OCI-LY3 (cell line): ENCODE data around the gene FCHSD2.
A peak's percentile ranks its signal among the peaks of the same experiment; 100 is the strongest.

Experiments used
- H2AFZ ChIP-seq: fragments of 200-600, 300-600 bp; shearing (Covaris generic); 2 replicates; pipeline ENCODE4 v1.6.0; 2014; ENCODE audit warnings: antibody characterized with exemption, low read depth, low read length
- H3K27ac ChIP-seq: fragments of 200-600, 300-600 bp; sonication (generic); 2 replicates; pipeline ENCODE4 v1.5.1; 2014; ENCODE audit warnings: mild to moderate bottlenecking, low read length, moderate library complexity, mixed read lengths
- H3K27me3 ChIP-seq: fragments of 200-600, 300-600 bp; sonication (generic); 2 replicates; pipeline ENCODE4 v1.6.1; 2014; ENCODE audit warnings: low read depth, low read length, mixed read lengths
- H3K36me3 ChIP-seq: fragments of 200-600, 300-600 bp; sonication (generic); replicated peaks from 2 replicates; pipeline ENCODE3; 2014; ENCODE audit warnings: low read depth, low read length, mixed read lengths
- H3K4me1 ChIP-seq: fragments of 300-600, 200-600 bp; sonication (generic); 2 replicates; pipeline ENCODE4 v1.6.1; 2014; ENCODE audit warnings: low read length, mixed read lengths
- H3K4me2 ChIP-seq: fragments of 200-600, 300-600 bp; sonication (generic); 2 replicates; pipeline ENCODE4 v1.6.1; 2014; ENCODE audit warnings: low read length, mixed read lengths
- H3K4me3 ChIP-seq: fragments of 300-600, 200-600 bp; sonication (generic); 2 replicates; pipeline ENCODE4 v1.5.1; 2014; ENCODE audit warnings: antibody characterized with exemption, mild to moderate bottlenecking, low read length, moderate library complexity
- H3K79me2 ChIP-seq: fragments of 300-600, 200-600 bp; shearing (Covaris generic); 2 replicates; pipeline ENCODE4 v1.6.1; 2014; ENCODE audit warnings: mild to moderate bottlenecking, low read length, mixed read lengths
- H3K9ac ChIP-seq: fragments of 300-600, 200-600 bp; shearing (Covaris generic); 2 replicates; pipeline ENCODE4 v1.6.0; 2014; ENCODE audit warnings: mild to moderate bottlenecking, low read length, moderate library complexity
- H3K9me3 ChIP-seq: fragments of 200-600, 300-600 bp; shearing (Covaris generic); 2 replicates; pipeline ENCODE4 v1.6.1; 2014; ENCODE audit warnings: low read length, mixed read lengths; ENCODE audit not compliant: insufficient read depth
- H4K20me1 ChIP-seq: fragments of 200-600, 300-600 bp; sonication (generic); 2 replicates; pipeline ENCODE4 v1.6.1; 2016; ENCODE audit warnings: low read length, mixed read lengths; ENCODE audit not compliant: insufficient read depth
- EZH2phosphoT487 ChIP-seq: fragments of 200-600 bp; shearing (Covaris generic); IDR thresholded peaks from 2 replicates; pipeline ENCODE4 v1.6.1; 2018; ENCODE audit warnings: antibody characterized with exemption, mixed run types, low read depth
- TF ChIP-seq, protein P1 (sequence below): fragments of 200-600, 300-600 bp; sonication (generic); IDR thresholded peaks from 2 replicates; pipeline ENCODE4 v1.5.1; 2014; ENCODE audit warnings: antibody characterized with exemption, low read length, low read depth

The FCHSD2 gene

DNA sequence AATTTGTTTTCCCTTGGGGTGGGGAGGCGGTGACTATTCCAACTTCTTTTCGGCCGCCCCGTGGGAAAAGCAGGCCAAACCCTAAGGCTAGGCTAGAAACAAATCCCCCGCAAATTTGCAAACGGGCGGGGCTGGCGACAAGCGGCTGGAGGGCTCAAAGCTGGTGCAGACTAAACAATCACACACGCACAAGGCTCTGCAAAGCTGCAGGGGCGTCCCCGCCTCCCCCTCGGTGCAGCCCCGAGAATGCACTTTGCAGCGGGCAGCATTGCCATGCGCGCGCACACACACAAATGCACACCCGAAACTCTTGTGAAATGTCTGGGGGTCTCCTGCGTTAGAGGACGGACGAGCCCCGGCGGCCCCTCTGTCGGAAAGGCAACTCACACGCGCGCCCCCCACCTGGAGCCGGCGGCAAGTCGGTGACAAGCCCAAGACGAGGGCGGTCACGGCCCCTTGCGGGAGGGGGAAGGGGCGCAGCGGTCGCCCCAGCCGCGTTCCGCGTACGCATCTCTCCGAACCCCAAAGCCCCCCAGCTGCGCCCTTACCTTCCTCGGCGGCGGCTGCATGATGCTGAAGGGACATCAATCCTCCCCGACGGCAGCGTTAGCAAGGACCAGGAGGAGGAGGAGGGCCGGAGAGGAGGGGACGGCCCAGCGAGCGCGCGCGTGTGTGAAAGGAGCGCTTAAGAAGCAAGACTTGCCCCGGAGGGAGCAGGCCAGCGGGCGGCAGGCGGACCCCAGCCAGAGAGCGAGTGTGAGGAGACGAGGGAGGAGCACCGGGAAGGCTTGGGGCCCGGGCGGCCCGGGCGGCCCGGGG lies 600 bp downstream of the FCHSD2 start:
- peaks cover 30% of the 10 kb centered on the region for H4K20me1 ChIP-seq
- peak overlapping the region; percentile 98 for H3K27ac ChIP-seq
- H3K4me1 ChIP-seq: peaks cover 66% of the 10 kb centered on the region
- H3K79me2 ChIP-seq: peaks cover 93% of the 10 kb centered on the region
- H3K9ac ChIP-seq: peak overlapping the region; percentile 97
- peak overlapping the region; percentile 74 for H3K4me2 ChIP-seq
- TF ChIP-seq, protein P1, sequence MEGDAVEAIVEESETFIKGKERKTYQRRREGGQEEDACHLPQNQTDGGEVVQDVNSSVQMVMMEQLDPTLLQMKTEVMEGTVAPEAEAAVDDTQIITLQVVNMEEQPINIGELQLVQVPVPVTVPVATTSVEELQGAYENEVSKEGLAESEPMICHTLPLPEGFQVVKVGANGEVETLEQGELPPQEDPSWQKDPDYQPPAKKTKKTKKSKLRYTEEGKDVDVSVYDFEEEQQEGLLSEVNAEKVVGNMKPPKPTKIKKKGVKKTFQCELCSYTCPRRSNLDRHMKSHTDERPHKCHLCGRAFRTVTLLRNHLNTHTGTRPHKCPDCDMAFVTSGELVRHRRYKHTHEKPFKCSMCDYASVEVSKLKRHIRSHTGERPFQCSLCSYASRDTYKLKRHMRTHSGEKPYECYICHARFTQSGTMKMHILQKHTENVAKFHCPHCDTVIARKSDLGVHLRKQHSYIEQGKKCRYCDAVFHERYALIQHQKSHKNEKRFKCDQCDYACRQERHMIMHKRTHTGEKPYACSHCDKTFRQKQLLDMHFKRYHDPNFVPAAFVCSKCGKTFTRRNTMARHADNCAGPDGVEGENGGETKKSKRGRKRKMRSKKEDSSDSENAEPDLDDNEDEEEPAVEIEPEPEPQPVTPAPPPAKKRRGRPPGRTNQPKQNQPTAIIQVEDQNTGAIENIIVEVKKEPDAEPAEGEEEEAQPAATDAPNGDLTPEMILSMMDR: no peak
- no peak for TF ChIP-seq EZH2phosphoT487
- H3K27me3 ChIP-seq: no peaks in the 10 kb centered on the region
- H3K36me3 ChIP-seq: peaks cover 46% of the 10 kb centered on the region
- H3K4me3 ChIP-seq: peak overlapping the region; percentile 84
- no peaks in the 10 kb centered on the region for H3K9me3 ChIP-seq
- no peak overlapping the region for H2AFZ ChIP-seq

DNA sequence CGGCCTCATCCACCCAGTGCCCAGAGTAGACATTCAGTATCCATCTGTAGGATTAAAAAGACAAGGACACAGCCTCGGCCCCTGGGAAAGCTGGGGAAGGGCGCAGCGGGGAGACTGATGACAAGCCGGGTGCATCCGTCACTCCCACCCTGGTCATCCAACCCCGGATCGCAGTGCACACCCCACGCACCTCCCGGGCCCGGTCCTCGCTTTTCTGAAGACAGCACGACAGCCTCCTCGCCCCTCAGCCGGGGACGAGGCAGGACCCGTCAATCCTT lies 1.1 kb downstream of the FCHSD2 start:
- H3K4me3 ChIP-seq: peak overlapping the region; percentile 84
- TF ChIP-seq, protein P1: no peak
- no peak for TF ChIP-seq EZH2phosphoT487
- H3K27ac ChIP-seq: peak overlapping the region; percentile 98

DNA sequence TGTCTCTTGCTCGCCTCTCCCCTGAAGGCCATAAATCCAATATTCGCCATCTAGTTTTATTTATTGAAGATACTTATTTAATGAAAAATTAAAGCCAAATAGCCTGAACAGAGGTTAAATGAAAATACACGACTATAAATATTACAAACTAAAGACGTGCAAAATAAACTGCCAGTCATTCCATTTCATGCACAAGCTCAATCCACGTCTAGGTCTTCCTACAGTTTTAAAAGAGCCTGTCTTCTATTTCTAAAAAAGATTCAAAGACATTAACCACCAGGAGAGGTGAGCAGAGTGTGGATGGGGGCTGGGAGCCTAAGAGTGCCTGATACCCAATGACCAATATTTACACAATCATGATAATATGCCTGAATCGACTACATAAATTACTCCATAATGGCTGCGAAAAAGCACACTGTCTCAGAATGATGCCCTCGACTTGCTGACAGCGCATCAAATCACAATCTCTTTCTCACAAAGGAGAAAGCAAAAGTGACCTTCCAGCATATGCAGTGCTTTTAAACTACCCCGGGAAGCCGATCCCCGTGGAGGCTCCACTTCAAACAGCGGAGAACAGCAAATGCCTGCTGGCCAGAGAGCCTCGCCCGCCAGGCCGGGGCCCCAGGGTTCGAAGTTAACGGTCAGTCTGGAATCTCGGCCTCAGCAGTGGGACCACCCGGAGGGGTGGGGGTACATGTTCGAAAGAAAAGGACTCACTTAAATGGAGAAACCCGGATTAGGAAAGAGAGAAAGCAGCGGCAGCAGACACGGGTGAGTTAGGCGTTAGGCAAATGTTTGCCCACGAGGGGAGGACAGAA lies 1.7 kb downstream of the FCHSD2 start:
- Histone ChIP-seq H3K4me2 (peak overlapping the region; percentile 74), H3K4me3 (peak overlapping the region; percentile 84), H3K4me1 (peaks cover 65% of the 10 kb centered on the region), H3K27me3 (no peaks in the 10 kb centered on the region), H4K20me1 (peaks cover 40% of the 10 kb centered on the region), H3K79me2 (peaks cover 93% of the 10 kb centered on the region), H2AFZ (no peak overlapping the region), H3K9me3 (no peaks in the 10 kb centered on the region), H3K36me3 (peaks cover 53% of the 10 kb centered on the region), H3K9ac (peak overlapping the region; percentile 97), H3K27ac (peak overlapping the region; percentile 98)
- TF ChIP-seq, protein P1: no peak

More for the DNA sequence above, 1.1 kb downstream of the FCHSD2 start:
- no peaks in the 10 kb centered on the region for H3K9me3 ChIP-seq
- peaks cover 49% of the 10 kb centered on the region for H3K36me3 ChIP-seq
- H3K4me2 ChIP-seq: peak overlapping the region; percentile 74
- peaks cover 34% of the 10 kb centered on the region for H4K20me1 ChIP-seq
- H3K79me2 ChIP-seq: peaks cover 93% of the 10 kb centered on the region
- peaks cover 65% of the 10 kb centered on the region for H3K4me1 ChIP-seq
- no peak overlapping the region for H2AFZ ChIP-seq
- peak overlapping the region; percentile 97 for H3K9ac ChIP-seq
- no peaks in the 10 kb centered on the region for H3K27me3 ChIP-seq
